HG03469 (cell line): ENCODE results near the gene STK25.
"Not testable (repeated sequence)": the region's sequence is repeated elsewhere in the genome, so short reads cannot be mapped to it uniquely, and the experiment has no call there.

Experiments
- ATAC-seq: cut with Tn5 transposase; IDR thresholded peaks from one replicate; pipeline ENCODE4 v1.9.1; 2021; ENCODE audit warnings: mild to moderate bottlenecking, moderate library complexity, moderate number of reproducible peaks; ENCODE audit not compliant: unreplicated experiment

Gene STK25

DNA sequence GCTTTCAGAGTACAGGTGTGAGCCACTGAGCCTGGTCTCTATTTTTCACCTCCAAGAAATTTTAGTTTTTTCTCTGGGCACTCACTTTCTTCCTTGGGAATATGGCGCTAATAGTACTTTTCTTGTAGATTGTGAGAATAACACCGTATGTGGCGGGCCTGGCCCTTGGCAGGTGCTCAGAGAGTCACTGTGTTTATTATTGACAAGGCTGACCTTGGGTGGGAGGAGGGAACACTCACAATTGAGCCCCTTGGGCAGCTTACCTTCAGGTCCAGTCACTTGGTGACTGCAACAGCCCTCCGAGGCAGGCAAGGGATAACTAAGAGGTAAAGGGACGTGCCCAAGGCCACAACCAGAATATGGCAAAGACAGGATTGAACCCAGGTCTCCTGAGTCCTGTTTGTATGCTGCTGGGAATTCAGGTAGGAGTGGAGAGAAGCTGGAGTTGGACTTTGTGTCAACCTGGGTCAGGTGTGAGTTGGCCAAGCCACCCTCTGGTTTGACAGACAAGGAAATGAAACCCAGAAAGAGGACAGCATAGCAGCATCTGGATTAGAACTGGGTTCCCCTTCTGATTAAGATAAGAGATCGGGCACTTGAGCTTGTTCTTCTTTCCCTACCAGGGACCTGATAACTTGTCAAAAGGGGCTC, 2.8 kb upstream of the STK25 start:
- no peak for ATAC-seq

DNA sequence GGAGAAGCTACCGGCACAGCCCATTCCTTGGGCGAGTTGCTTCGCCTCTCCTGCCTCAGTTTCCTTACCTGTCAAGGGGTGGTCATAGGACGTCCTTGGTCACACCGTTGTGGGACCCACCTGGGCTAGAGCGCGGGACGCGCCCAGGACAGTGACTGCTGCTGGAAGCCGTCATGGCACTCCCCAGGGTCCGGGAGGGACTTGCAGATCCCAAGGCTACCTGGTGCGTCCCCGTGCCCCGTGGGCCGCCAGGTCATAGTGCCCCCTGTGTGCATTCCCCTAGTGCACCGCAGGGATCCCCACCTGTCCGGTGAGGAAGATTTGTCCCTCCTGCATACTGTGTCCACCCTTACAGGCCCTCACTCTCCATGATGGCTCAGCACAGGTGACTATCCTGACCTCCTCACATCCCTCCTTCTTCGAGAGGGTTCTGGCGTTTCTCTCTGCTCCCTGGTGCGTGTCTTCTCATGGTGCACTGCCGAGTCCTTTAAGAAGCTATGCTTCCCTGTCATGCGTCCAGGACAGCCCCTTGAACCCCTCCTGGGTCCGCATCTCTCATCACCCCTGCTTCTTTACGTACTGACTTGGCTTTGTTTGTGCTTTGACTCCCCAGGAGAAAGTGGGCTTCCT, 886 bp upstream of the STK25 start:
- ATAC-seq, result no peak

DNA sequence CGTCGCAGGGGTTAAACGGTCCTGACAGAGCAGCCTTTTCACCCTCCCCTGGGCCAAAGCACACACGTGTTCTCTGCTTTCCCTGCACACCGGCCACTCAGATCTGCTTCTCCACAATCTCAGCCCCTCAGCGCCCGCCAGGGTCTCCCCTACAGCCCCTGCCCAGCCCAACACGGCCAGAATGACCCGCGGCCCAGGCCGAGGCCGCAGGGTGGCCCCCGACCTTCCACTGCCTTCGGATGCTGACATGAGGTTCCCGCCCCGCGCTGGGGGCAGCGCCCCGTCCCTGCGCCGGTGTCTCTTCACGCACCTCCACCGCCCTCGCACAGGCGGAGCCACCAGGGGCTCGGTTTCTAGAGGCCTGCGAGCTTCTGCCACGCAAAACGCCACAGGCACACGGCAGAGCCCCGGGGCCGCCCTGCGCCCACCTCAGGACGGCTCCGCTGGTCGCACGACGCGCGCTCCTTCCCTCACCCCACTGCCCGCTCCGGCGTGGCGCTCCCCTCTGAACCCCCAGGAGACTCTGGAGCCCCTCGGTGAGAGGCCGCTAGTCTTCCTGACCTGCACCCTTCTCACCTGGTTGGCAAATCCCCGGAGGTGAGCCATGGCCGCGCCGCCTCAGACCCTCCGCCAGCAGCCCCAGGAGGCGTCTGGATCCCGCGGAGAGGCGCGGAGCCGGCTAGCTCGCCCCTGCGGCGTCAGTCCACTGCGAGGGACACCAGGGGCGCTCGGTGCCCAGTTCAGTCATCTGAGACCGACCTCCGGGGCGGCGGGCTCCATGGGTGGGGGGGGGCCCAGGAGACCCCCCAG, 749 bp downstream of the STK25 start:
- no peak for ATAC-seq

DNA sequence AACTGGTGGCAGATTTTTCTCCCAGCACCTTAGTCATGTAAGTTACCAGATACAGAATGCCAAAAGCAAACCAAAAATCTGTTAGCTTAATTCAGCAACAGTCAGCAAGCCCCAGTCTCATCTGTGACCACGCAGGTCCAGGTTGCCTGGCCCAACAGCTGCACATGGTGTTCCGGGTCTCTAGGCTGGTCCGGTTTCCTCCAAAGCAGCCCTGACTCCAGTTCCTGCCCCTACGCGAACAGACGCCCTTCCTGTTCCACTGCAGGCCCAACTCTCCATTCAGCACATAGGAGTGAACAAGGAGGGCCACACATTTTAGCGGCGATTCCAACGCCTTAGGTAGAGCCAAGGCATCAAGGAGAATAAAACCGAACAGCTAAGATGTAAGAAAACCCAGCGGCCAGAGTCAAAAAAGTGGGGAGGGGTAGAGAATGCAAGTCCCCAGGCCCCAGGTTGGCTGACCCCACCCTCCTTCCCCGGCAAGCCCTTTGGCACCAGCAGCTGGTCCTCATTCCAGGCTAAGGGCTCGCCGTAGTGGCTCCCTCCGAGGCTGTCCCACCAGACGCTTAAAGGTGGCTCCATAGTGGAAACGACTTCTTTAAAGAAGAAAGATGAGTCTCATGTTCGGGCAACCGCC, 1.5 kb downstream of the STK25 start:
- ATAC-seq, result no peak

DNA sequence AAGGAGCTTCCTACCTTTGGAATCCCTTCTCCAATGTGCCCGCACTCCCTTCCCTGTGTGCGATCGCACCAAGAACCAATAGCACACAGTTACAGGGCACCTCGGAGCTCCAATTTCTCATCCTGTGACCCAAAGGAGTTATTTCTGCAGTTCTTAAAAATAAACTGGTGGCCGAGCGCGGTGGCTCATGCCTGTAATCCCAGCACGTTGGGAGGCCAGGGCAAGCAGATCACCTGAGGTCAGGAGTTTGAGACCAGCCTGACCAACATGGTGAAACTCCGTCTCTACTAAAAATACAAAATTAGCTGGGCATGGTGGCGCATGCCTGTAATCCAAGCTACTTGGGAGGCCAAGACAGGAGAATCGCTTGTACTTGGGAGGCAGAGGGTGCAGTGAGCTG, 2.1 kb downstream of the STK25 start:
- ATAC-seq, result not testable (repeated sequence)

DNA sequence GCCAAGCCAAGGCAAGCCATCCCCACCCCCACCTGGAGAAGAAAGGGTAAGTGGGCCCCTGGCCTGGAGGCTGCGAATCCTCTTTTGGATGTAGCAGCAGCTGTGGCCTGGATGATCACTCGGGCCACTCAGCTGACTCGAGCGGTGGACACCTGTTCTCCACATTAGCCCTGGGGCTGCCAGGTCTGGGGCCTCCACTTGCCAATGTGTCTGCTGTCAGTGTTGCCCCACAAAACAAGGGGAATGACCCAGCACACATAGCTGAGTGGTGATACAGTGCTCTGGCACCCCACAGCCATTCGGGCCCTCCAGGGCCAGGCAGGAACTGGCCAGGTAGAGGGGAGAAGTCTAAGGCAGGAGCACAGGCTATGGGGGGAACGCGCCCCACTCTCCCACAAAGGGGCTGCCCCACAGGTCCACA, 2.6 kb downstream of the STK25 start:
- ATAC-seq, result no peak

DNA sequence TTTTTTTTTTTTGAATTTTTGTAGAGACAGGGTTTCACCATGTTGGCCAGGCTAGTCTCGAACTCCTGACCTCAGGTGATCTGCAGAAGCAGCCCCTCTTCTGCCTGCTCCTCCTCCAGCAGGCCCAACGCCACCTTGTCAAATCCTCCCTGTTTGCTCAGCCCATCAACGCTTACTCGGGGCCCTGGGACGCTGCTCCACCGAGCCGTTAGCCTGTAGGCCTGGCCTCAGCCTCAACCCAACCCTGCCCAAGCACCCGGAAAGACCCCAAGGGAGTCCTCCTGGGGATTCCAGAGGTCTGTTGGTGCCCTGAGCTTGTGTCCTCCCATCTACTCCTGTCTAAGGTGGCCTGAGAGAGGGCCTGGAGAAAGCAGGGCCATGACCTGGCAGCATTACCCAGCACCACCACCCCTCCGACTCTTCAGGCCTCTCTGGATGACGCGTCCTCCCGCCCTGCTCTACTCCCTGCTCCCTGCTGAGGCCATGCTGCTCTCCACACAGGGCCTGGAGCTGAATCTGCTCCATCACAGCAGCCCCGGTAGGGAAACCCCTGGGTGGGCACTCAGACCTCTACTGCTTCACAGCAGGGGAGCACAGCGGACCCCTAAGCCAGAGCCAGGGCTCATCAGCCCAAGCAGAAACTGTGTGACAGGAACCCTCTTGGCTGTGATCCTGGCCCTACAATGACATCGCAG, 3.2 kb downstream of the STK25 start:
- no peak for ATAC-seq

DNA sequence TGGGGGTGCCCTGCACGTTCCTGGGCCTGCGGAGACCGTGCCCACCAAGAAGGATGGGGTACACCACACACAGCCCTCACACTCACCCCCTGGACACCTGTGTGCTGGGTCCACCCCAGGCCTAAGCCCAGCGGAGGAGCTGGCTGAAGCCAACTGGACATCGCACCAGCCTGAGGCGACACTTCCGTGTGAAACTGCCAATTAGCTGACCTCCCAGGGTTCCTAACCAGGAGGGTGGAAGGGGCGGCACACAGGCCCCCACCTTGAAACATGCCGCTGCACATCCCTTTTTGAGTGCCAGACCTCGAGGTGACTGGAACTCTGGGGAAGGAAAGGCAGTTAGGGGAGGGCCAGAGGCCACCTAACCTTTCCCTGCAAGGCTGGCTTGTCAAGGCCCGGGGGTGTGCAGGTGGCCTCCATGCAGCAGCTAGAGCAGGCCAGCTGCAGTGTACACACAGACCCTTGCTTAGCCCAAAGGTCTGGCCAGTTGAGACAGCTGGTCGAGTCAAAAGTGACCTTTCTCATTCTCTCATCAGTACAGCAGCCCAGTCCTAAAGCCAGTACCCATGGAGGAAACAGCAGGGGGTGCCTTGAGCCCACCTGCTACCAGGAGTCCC, 4.5 kb downstream of the STK25 start:
- ATAC-seq, result no peak

DNA sequence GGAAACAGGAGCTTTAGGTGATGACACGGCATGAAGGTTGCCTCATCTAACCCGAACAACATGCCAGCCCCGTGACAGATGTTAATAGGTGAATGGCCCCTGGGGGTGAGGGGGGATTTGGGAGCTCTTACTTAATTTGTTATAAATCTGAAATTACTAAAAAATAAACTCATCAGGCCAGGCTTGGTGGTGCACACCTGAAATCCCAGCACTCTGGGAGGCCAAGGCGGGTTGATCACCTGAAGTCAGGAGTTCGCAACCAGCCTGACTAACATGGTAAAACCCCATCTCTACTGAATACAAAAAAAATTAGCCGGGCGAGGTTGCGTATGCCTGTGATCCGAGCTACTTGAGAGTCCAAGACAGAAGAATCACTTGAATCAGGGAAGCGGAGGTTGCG, 6.1 kb downstream of the STK25 start:
- no peak for ATAC-seq

DNA sequence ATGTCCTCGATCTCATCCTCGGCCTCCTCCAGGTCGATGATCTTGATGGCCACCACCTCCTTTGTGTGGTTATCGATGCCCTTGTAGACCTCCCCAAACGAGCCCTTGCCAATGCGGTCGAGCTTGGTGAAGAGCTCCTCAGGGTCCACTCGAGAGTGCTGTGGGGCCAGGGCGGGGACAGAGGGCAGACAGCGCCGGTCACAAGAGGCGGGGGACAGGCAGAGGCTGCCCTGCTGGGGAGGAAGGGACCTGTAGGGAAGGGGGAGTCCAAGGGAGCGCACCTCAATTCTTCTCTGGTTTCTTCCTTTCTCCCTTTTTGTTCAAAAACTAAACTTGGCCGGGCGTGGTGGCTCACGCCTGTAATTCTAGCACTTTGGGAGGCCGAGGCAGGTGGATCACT, 6.8 kb downstream of the STK25 start:
- no peak for ATAC-seq

DNA sequence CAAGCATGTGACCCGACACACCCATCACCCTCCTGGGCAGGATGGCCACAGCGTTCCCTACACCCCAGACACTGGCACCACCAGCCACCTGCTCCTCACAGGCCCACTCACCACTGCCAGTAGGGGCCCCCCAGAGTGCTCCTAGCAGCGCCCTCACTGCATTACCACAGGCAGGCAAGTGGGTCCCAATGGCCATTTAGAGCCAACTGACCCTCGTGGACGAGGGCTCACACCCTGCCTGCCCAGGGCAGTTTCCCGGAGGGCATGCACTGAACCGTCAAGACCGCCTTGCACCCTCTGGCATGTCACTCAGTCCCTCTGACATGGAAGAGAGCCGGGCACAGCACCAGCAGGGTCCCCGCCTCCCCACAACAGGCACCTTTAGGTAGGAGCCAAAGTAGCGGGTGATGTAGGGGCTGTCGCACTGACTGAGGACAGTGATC, 7.3 kb downstream of the STK25 start:
- ATAC-seq, result no peak

DNA sequence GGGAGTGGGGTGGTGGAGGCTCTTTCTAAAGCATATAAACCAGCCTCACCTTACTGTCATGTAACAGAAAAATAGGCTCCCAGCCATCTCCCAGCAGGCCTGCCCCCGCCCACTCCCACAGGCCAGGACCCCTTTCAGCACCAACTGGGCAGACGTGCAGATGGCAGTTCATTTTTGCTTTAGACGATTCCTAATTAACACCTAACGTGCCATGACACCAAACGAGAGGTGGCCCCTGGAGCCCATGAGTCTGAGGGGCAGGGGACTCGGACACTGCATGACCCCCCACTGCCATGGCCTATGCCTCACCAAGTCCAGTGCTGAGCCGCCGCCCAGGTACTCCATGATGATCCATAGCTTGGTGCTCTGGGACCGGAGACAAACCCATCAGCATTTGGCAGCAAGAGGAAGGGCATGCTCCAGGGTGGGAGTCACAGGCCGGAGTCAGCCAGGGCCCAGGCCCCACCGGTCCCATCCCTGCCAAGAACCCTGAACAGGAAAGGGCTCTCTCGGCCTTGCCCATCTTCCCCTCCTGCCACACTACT, 7.9 kb downstream of the STK25 start:
- no peak for ATAC-seq

DNA sequence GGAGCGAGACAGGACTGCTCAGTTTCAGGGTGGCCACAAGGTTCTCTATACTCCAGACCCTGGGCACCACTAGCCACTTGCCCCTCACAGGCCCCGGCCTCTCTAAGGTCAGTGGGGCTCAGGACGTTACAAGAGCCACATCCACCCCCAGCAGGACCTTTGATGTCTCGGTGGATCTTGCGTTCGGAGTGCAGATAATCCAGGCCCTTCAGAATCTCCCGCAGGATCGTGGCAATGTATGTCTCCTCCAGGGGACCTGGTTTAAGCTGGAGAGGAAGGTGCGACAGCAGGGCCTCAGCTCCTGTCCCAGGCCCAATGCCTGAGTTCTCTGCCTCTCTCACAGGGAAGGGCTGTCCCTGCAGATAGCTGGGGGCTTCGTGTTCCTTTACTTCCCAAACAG, 8.4 kb downstream of the STK25 start:
- no peak for ATAC-seq

DNA sequence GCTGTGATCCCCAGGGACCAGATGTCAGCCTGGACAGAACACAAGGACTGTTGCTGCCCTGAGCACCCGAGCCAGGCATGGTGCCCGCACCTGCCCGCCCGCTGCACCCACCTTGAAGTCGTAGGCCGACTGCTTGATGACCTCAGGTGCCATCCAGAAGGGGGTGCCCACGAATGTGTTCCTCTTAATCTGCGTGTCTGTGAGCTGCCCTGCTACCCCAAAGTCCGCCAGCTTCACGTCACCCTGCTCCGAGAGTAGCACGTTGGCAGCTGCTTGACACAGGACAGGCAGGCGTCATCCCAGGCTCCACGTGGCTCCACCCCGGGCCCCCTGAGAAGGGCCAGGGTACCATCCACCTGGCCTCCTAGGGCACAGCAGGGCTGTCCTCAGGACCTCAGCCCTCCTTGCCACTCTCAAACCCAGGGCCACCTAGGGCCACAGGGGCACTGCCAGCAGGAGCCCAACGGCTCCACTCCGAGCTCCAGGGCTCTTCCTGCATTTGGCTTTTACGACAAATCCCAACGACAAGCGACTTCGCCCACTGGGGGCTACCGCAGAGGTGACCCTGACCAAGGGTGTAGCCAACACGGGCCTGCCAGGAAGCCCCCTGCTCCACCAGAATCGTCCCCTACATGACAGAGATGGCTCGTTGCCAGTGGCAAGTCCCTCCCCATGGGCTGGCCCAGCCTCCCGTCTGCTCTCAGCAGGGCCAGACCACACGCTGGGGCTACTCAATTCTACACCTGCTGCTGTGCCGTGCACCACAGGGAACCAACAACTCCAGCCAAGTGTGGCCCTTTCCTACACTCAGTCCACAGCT, 9.0 kb downstream of the STK25 start:
- ATAC-seq, result no peak

DNA sequence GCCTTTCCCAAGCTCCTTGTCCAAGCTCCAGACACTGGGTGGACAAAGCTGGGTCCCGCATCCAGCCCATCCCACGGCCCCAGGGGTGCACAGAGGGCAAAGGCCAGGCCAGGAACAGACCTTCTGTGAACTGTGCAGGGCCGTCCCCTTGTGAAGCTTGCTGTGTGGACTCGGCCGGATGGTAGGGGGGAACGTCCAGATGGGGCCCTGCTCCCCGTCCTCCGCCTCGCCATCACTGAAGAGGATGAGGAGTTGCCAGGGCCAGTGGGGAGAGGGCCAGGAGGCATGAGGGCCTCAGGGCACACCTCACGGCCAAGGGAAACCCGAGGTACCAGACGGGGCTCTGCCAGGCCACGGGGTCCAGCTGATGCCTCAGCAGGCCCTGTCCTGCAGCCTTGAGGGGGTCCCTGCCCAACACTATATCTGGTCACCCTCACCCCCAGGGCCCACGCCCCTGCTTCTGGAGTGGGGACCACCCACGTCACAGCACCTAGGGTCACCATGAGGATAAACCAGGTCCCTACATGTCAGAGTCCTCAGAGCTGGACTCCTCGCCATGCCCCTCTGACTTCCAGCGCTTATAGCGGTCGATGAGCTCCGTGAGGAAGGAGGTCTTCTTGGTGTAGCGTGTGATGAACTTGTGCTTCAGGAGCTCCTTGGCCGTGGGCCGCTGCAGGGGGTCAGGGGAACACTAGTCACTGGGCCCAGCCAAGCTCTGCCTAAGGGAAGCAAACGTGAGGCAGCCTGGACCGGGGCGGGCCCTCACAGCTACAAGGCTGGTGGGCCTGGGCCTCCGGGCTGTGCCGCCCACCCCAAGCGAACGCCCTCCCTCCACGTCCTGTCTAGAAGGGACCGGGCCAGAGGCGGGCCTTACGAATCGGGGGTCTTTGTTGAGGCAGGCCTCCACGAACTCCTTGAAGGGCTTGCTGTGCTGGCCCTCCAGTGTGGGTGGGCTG, 10.0 kb downstream of the STK25 start:
- ATAC-seq, result no peak

DNA sequence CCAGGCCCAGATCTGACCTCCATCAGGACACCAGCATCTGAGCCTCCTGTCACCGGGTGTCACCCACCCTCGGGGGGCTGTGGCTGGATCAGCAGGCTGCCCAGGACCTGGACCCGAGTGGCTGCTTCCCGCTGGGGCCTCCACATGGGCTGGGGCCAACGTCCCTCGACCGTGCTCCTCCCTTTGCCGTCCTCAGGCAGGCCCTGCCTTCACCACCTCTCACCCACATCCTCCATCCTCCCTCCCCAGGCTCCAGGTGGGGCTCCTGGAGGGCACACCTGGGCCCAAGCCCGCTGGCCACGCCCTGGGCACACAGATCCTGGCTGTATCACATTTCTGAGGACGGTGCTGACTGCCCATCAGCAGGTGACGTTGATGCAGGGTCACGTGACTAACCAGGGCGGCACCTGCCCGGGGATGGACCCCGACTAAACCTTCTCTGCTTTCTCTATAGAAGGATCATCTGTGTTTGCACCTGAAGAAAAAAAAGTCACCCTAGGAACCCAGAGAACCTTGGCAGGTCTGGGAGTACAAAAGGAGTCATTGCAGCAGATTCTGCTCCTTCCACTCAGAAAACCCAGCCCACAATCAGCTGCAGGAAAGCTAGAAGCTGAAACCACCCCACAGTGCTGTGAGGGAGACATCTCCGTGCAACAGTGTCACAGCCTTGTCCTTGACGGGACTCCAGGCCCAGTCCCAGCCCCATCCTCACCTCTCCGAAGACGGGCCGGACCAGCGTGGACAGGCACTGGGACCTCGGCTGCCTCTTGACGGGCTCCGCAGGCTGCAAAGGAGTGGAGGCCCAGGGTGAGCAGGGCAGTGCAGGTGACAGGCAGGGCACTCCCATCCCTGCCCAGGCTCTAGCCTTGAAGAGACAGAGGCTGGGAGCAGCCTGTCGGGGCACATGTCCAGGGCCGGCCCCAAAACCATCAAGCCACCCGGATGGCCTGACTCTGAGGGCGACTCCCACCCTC, 11.2 kb downstream of the STK25 start:
- ATAC-seq, result no peak
